Measurements from ENCODE around the gene MACROD2.
A peak's percentile ranks its signal among the peaks of the same experiment; 100 is the strongest.
"Not testable (repeated sequence)": the region's sequence is repeated elsewhere in the genome, so short reads cannot be mapped to it uniquely, and the experiment has no call there.

MACROD2 gene

GRCh38 chr20:14888134-14888533, 892.8 kb downstream of the MACROD2 start:
- DNase-seq = no peak

GRCh38 chr20:14889496-14890255, 894.4 kb downstream of the MACROD2 start:
- DNase-seq = no peak

- DNase-seq = no peak
Measured at GRCh38 chr20:14890713-14891112, 895.4 kb downstream of the MACROD2 start.

GRCh38 chr20:14892782-14893181, 897.5 kb downstream of the MACROD2 start:
- no peak for DNase-seq

GRCh38 chr20:14896569-14896968, 901.3 kb downstream of the MACROD2 start:
- DNase-seq = peak in 1 of 3 experiments; percentile 45

GRCh38 chr20:14897608-14898007, 902.3 kb downstream of the MACROD2 start:
- DNase-seq = no peak

- DNase-seq = no peak
Measured at GRCh38 chr20:14902432-14903089, 907.2 kb downstream of the MACROD2 start.

- DNase-seq = no peak
Measured at GRCh38 chr20:14906908-14907434, 911.7 kb downstream of the MACROD2 start.

GRCh38 chr20:14910126-14910525, 914.8 kb downstream of the MACROD2 start:
- no peak for DNase-seq

- DNase-seq = no peak
Measured at GRCh38 chr20:14913896-14914620, 918.7 kb downstream of the MACROD2 start.

GRCh38 chr20:14914633-14915032, 919.3 kb downstream of the MACROD2 start:
- no peak for DNase-seq

GRCh38 chr20:14915356-14915755, 920.0 kb downstream of the MACROD2 start:
- DNase-seq = no peak

GRCh38 chr20:14916360-14916920, 921.1 kb downstream of the MACROD2 start:
- DNase-seq = no peak

- no peak for DNase-seq
Measured at GRCh38 chr20:14918281-14918680, 923.0 kb downstream of the MACROD2 start.

GRCh38 chr20:14918976-14919375, 923.7 kb downstream of the MACROD2 start:
- no peak for DNase-seq

- DNase-seq = peak; percentile 54 to 93 (median 85)
Measured at GRCh38 chr20:14919501-14920081, 924.3 kb downstream of the MACROD2 start.

- DNase-seq = peak in 1 of 3 experiments; percentile 50
Measured at GRCh38 chr20:14921513-14921912, 926.2 kb downstream of the MACROD2 start.

- no peak for DNase-seq
Measured at GRCh38 chr20:14922503-14923267, 927.4 kb downstream of the MACROD2 start.

- no peak for DNase-seq
Measured at GRCh38 chr20:14924433-14924832, 929.1 kb downstream of the MACROD2 start.

GRCh38 chr20:14925300-14925699, 930.0 kb downstream of the MACROD2 start:
- no peak for DNase-seq

GRCh38 chr20:14926436-14926835, 931.1 kb downstream of the MACROD2 start:
- not testable (repeated sequence) for DNase-seq

- DNase-seq = peak; percentile 29 to 77 (median 42)
Measured at GRCh38 chr20:14928083-14928482, 932.8 kb downstream of the MACROD2 start.
